Measurements from ENCODE around the gene SLC26A9. TPM values are rescaled to one million over a fixed set of nuclear protein-coding genes. Genes with fewer than 3 reads are reported as not detected.

The SLC26A9 gene
- total and polyA plus RNA-seq, 2 donors (not counting 1 experiment from before 2014, with no cell fraction given), result not detected

DNA sequence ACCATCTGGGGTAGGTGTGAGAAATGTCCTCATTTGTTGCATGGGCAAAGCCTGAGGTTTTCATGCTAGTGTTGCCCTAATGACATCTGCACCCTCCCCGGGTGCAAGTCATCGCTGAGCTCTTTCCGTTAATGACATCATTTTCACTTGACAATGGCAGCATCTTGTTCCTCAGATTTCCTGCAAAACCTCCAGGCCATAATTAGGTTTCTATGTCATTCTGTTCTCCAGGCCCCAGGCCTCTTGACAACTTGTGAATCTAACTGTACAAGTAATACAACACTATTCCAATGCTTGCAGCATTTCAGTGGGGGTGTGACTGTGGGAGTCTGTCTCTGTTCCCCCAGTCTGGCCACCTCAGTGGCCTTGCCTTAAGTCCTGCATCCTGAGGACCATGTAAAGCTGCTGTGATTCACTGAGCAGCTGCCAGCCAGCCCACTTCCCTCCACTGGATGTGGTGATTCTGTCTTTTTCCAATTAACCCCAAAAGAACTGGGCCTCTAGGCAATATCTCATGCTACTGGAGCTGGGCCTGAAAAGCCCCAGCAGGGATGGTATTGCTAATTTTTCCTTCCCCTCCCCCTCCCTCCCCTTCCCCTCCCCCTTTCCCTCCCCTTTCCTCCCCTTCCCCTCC lies 37.1 kb upstream of the SLC26A9 start:
- TF ChIP-seq EZH2 (IDR thresholded peaks at IDR 0.05; ENCODE audit: borderline replicate concordance, insufficient read depth, low read depth, low read length, poor library complexity, severe bottlenecking), result no peak
- TF ChIP-seq, protein P1, sequence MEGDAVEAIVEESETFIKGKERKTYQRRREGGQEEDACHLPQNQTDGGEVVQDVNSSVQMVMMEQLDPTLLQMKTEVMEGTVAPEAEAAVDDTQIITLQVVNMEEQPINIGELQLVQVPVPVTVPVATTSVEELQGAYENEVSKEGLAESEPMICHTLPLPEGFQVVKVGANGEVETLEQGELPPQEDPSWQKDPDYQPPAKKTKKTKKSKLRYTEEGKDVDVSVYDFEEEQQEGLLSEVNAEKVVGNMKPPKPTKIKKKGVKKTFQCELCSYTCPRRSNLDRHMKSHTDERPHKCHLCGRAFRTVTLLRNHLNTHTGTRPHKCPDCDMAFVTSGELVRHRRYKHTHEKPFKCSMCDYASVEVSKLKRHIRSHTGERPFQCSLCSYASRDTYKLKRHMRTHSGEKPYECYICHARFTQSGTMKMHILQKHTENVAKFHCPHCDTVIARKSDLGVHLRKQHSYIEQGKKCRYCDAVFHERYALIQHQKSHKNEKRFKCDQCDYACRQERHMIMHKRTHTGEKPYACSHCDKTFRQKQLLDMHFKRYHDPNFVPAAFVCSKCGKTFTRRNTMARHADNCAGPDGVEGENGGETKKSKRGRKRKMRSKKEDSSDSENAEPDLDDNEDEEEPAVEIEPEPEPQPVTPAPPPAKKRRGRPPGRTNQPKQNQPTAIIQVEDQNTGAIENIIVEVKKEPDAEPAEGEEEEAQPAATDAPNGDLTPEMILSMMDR (IDR thresholded peaks at IDR 0.05), result no peak
- no peaks in the 10 kb centered on the region for H3K9me3 ChIP-seq (ENCODE audit: control extremely low read depth in 1 of 3, control insufficient read depth in 2 of 3, insufficient read depth in 1 of 3, low read length in 2 of 3)
- H3K4me2 ChIP-seq (replicated peaks; ENCODE audit: low read depth, low read length, poor library complexity, severe bottlenecking), result no peak overlapping the region
- no peak for ATAC-seq (ENCODE audit: low read depth)
- H3K27ac Mint-ChIP-seq, result no peak overlapping the region
- H3K4me1 Mint-ChIP-seq, result no peaks in the 10 kb centered on the region
- no peak for DNase-seq
- no peaks in the 10 kb centered on the region for H3K4me1 ChIP-seq (ENCODE audit: control insufficient read depth in 2 of 2, insufficient read depth in 2 of 2, low read length in 2 of 2)
- POLR2A ChIA-PET, result no interaction called here
- H3K4me3 ChIP-seq (ENCODE audit: control extremely low read depth in 1 of 5, extremely low read depth in 1 of 5, insufficient read depth in 1 of 5, low read depth in 2 of 5, low read length in 4 of 5), result no peak overlapping the region
- peaks cover 2% of the 10 kb centered on the region for H3K27me3 Mint-ChIP-seq
- no peaks in the 10 kb centered on the region for H3K36me3 ChIP-seq (replicated peaks in 1 of 2; ENCODE audit: control extremely low read depth in 1 of 2, control insufficient read depth in 1 of 2, extremely low read depth in 1 of 2, insufficient read depth in 2 of 2, low read length in 1 of 2)
- no peaks in the 10 kb centered on the region for H4K20me1 ChIP-seq (ENCODE audit: control insufficient read depth, insufficient read depth, low read length, poor library complexity, severe bottlenecking)
- no peak overlapping the region for H3K9ac ChIP-seq (ENCODE audit: low read length)
- no peaks in the 10 kb centered on the region for H3K9me3 Mint-ChIP-seq (ENCODE audit: insufficient read depth)
- CTCF ChIA-PET, result interaction anchor here (0.8 to 11.3 kb wide), 9 partner anchors 10 to 322 kb away, joined by 3 to 434 read pairs (median 4); no protein-coding TSS in a partner anchor
- H3K27me3 ChIP-seq (replicated peaks in 1 of 4; ENCODE audit: control extremely low read depth in 1 of 4, control insufficient read depth in 3 of 4, insufficient read depth in 4 of 4, low read length in 3 of 4), result no peaks in the 10 kb centered on the region
- no peaks in the 10 kb centered on the region for H3K79me2 ChIP-seq (ENCODE audit: control insufficient read depth, insufficient read depth, low read length)
- H3K4me3 Mint-ChIP-seq, result no peak overlapping the region
- no peak overlapping the region for H3K27ac ChIP-seq (ENCODE audit: low read length in 2 of 2)
- intact Hi-C loops (cut with micrococcal nuclease), result no loop called here
- 70% methylated on average over 3 of the region's 3 CpGs for WGBS (ENCODE audit: insufficient coverage)
- no peak overlapping the region for H2AFZ ChIP-seq (ENCODE audit: insufficient read depth, low read depth, low read length, poor library complexity, severe bottlenecking)

DNA sequence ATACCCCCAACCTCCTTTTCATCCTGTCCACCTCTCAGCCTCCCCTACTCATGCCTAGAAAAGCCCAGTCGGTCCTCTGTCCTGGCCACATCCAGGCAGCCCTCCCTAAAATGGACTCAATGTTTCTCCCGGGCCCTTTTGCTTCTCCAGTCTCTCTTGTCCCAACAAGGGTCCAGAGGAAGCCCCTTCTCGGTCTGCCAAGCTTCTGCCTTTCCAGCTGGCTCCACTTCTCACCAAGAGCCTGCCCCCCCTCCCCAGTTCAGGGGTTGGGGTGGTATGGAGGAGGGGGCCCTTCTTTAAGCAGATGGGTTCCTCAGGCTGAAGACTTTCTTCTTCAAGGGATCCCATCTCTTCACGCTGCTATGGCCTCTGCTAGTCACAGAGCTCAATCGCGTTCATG lies 36.0 kb upstream of the SLC26A9 start:
- WGBS (ENCODE audit: insufficient coverage), result 100% methylated on average over 5 of the region's 6 CpGs
- intact Hi-C loops (cut with micrococcal nuclease), result loop anchor here (5.0 kb wide), 1 partner anchor 267 kb away; no protein-coding TSS in a partner anchor
- CTCF ChIA-PET, result interaction anchor here (1.0 to 11.3 kb wide), 10 partner anchors 10 to 330 kb away, joined by 3 to 434 read pairs (median 4); no protein-coding TSS in a partner anchor

More for the DNA sequence above, 36.0 kb upstream of the SLC26A9 start:
- no peak overlapping the region for H3K27ac Mint-ChIP-seq
- DNase-seq, result no peak
- no peaks in the 10 kb centered on the region for H3K4me1 Mint-ChIP-seq
- TF ChIP-seq, protein P1 (IDR thresholded peaks at IDR 0.05), result no peak
- TF ChIP-seq EZH2 (IDR thresholded peaks at IDR 0.05; ENCODE audit: borderline replicate concordance, insufficient read depth, low read depth, low read length, poor library complexity, severe bottlenecking), result no peak
- no peak for ATAC-seq (ENCODE audit: low read depth)
- Histone ChIP-seq H3K79me2 (ENCODE audit: control insufficient read depth, insufficient read depth, low read length) (no peaks in the 10 kb centered on the region), H3K4me2 (replicated peaks; ENCODE audit: low read depth, low read length, poor library complexity, severe bottlenecking) (no peak overlapping the region), H3K36me3 (replicated peaks in 1 of 2; ENCODE audit: control extremely low read depth in 1 of 2, control insufficient read depth in 1 of 2, extremely low read depth in 1 of 2, insufficient read depth in 2 of 2, low read length in 1 of 2) (no peaks in the 10 kb centered on the region), H2AFZ (ENCODE audit: insufficient read depth, low read depth, low read length, poor library complexity, severe bottlenecking) (no peak overlapping the region), H3K27ac (ENCODE audit: low read length in 2 of 2) (no peak overlapping the region), H3K27me3 (replicated peaks in 1 of 4; ENCODE audit: control extremely low read depth in 1 of 4, control insufficient read depth in 3 of 4, insufficient read depth in 4 of 4, low read length in 3 of 4) (no peaks in the 10 kb centered on the region), H3K4me1 (ENCODE audit: control insufficient read depth in 2 of 2, insufficient read depth in 2 of 2, low read length in 2 of 2) (no peaks in the 10 kb centered on the region), H3K4me3 (ENCODE audit: control extremely low read depth in 1 of 5, extremely low read depth in 1 of 5, insufficient read depth in 1 of 5, low read depth in 2 of 5, low read length in 4 of 5) (no peak overlapping the region), H3K9me3 (ENCODE audit: control extremely low read depth in 1 of 3, control insufficient read depth in 2 of 3, insufficient read depth in 1 of 3, low read length in 2 of 3) (no peaks in the 10 kb centered on the region), H3K9ac (ENCODE audit: low read length) (no peak overlapping the region), H4K20me1 (ENCODE audit: control insufficient read depth, insufficient read depth, low read length, poor library complexity, severe bottlenecking) (no peaks in the 10 kb centered on the region)
- H3K27me3 Mint-ChIP-seq, result peaks cover 2% of the 10 kb centered on the region
- no peaks in the 10 kb centered on the region for H3K9me3 Mint-ChIP-seq (ENCODE audit: insufficient read depth)
- H3K4me3 Mint-ChIP-seq, result no peak overlapping the region
- POLR2A ChIA-PET, result no interaction called here
